Stimulated activated CD4-positive, alpha-beta T cell treated with anti-CD3 and anti-CD28 coated beads, Interleukin-4, amount 100 ng/mL, for 4 hours (primary cell): ENCODE data around the gene ECEL1.

Source experiments
- DNase-seq, 2 experiments: peaks; one replicate each; pipeline ENCODE4 v3.0.0-alpha.2; 2020

ECEL1 gene

DNA sequence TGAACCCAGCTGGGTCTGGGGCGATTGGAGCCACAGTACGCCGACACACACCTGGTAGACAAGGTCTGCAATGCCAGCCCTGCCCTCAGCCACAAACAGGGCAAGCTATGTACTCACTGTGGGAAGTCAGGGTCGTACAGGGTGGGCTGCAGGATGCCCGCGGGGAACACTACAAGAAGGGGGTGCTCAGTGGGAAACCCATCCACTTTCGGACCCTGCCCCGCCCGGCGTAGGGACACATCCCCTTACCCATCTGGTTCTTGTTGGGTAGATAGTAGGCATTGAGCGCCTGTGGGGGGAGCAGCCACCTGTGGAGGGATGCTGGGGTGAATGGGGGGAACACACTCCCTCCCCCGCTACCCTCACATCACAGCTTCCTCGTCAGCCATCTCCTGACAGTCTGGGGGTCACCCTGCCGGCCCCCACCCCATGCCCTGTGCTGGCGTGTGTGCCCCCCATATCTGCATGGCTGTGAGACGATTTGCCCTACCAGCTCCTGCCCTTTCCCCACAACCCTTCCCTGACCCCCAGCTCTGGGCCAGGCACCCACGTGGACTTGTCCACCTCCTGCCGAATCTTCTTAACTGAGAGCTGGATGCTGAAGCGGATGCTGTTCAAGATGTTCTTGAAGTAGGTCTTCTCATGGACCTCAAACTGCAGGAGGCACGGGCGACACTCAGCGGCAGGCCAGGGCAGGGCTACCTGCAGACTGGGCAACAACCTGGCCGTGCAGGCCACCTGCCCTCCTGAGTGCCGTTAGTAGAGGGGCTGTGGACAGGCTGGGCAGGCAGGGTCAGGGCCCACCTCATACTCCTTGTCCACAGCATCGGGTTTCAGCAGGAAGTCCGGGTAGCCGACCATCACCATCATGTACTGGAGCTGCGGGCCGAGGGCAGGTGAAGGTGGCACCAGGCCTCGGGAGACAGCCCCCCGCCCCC, 5.1 kb downstream of the ECEL1 start:
- DNase-seq: no peak

DNA sequence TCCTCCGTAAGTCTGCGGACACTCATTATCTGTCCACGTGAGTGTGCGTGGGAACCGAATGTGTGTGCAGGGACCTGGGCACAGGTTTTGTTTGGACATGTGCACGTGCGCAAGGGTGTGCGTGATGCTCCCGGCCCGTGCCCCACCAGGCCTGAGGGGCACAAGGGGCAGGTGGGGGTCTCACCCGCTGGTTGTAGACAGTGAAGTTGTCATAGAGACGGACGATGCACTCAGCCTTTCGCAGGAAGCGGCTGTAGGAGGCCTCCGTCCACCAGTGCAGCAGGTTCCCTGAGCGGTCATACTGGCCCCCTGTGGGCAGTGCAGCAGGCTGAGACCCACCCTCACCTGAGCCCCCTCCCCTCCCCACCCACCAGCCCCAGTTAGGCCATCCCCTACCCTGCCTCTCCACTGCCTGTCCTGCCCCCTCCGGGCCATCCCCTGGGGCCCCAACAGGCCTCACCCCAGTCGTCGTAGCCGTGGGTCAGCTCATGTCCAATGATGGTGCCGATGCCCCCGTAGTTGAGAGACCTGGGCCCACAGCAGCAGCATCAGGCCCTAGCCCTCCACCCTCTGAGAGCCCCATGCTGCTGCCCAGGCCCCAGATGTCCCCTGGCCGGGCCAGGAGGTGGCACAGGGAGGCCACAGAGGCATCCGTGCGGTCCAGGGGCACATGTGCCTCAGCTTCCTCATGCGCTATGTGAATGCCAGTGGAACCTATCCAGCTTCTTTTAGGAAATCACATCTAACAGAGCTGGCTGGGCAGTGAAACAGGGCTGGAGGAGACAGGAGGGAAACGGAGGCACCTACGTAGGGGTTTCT, 6.1 kb downstream of the ECEL1 start:
- DNase-seq: no peak

DNA sequence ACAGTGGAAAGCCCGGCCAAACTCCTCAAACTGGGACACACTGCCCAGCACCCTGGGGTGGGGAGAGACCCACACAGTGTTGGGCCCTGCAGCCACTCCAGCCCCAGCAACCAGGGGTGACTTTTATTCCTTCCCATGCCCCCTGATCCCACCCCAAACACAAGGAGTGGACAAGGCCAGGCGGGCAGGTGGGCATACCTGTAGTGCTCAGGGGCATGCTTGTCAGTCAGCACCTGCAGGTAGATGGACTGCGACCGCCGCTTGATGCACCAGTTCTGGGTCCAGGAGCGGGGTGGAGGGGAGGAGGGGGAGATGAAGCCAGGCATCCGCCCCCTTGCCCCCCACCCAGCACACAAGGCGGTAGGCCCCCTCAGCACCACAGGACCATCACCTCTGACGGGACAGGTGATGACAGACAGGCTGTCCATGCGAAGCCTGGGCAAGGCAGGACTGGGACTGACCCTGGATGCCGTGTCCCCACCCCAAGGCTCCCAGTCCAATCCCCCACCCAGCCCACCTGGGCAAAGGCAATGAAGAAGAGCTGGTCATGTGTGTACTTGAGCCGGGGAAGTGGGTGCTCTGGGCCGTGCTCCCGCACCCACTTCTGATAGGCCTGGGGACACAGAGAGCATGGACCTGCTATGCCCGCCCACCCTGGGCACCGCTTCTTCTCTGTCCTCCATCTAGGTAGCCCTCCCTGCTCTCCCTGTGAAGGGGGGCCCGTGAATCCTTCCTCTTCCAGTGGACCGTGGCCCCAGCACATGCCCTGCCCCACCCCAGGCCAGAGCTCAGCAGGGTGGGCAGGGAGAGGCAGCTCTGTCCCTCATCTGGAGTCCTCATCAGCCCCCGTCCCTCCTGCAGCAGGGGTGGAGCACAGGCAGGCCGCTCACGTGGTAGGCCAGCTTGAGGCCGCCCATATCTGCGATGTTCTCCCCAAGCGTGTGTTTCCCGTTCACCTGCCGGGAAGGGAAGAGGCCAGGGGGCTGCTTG, 7.1 kb downstream of the ECEL1 start:
- DNase-seq: no peak

- DNase-seq: no peak
These were observed 8.1 kb downstream of the ECEL1 start for GRCh38 chr2:232479341-232480200.

DNA sequence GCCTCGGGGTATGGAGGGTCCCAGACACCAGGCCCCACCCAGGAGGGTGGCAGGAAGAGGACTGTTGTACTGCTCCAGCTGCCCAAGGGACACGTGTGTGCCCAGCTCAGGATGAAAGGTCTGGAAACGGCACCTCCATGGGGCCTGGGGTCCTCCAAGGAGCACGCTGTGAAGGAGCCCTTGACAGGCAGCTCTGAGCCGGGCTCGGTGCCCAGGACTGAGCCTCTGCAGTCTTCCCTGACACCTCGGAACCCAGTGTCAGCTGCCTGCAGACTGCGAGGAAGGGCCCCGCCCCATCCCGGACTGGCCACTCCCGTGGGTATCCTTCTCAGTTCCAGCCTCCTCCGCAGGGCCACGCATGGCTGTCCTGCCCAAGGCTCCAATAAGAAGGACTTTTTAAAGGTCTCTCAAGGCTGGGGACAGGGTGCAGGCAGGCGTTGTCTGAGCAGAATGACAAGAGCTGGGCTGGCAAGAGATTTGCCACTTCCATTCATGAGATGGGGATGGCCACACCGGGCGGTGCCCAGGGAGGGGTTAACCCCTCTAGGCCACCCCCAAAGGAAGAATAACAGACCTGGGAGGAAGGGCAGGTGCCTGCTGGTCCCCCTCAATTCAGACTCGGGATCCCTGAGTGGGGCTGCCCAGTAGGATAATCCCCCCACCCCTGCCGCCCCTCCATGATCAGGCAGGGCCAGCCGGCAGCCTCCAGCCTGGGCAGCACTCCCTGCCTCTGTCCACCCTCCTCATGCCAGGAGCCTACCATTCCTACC, 8.9 kb downstream of the ECEL1 start:
- DNase-seq: no peak

DNA sequence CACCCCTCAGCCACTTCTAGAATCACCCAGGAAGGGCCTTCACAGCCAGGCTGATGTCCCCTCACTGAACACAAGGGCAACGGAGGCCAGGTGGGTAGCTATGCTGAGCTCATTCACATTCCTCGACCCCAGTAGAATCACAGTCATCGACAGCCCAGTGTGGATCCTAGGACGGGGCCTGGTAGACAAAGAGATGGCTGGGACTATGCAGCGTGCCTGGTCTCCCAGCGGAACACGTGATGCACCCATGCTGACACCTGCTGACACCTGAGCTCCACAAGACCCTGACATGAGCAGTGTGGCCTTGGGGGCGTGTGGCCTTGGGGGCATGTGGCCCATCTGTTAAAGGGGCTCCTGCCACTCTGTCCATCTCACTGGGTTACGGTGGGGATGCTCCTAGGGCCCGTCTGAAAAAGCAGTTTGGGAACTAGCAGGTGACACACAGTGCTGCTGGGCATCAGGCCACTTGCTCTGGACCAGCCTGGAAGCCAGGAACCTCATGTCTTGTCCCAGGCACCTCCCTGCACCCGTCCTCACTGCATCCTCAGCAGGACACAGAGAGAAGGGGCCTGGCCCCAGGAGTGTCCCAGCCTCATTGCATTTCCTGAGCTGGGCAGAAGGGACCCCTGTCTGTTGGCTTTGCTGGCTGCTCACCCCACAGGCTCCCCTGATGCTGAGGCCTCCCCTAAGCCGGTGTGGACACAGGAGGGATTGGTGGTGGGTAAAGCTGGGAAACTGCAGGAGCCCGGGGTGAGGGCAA, 9.7 kb downstream of the ECEL1 start:
- no peak for DNase-seq

DNA sequence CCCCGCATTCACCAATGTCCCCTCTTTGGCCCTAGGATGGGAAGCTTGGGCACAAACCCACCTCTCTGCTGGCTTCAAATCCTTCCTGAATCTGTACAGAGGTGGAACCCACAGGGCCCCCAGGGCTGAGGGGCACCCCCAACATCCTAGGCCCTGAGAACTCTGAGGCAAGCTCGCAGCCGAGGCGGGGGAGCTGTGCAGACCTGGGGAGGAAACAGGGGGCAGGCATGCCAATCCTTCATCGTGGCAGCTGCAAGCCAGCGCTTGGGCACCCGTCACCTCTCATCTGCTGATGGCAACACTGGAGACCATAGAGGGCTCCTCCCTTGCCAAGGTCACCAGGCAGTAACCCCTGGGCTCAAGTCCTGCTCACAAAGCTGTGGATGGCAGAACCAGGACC, 10.8 kb downstream of the ECEL1 start:
- no peak for DNase-seq

DNA sequence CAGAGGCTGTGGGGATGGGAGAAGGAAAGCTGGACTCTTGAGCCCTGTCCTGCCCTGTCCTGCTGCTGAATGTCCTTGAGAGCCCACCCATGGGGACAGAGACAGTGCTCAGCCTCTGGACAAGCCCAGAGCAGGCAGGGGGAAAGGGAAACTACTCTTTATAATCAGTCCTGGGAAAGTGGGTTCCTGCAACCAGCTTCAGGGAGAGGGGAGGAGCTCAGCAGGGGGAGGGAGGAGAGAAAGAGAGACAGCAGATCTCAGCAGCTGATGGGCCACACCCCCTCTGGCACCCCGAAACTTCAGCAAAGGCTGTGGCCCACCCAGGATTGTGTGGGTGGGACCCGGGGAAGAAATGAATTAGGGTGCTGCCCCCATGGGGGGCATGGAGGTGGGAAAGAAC, 11.6 kb downstream of the ECEL1 start:
- no peak for DNase-seq

- DNase-seq: no peak
These were observed 14.2 kb downstream of the ECEL1 start for GRCh38 chr2:232473467-232473890.

GRCh38 chr2:232466221-232466620, 21.4 kb downstream of the ECEL1 start:
- DNase-seq: no peak

GRCh38 chr2:232465061-232465460, 22.6 kb downstream of the ECEL1 start:
- no peak for DNase-seq

DNA sequence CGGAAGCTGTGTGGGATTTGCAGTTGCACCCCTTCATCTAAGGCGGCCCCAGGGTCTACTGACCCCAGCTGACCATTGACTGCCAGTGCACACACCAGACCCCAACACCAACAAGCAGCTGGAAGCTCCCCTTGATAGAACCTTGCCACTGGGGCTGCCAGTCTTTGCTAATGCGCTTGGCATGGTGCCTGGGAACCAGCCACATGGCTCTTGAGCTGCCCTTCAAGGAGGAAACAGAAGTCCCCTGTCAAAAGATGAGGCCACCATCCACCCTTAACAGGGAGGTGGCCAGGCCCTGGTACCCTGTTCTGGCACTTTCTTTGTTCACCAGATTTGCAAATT, 23.1 kb downstream of the ECEL1 start:
- DNase-seq: no peak

DNA sequence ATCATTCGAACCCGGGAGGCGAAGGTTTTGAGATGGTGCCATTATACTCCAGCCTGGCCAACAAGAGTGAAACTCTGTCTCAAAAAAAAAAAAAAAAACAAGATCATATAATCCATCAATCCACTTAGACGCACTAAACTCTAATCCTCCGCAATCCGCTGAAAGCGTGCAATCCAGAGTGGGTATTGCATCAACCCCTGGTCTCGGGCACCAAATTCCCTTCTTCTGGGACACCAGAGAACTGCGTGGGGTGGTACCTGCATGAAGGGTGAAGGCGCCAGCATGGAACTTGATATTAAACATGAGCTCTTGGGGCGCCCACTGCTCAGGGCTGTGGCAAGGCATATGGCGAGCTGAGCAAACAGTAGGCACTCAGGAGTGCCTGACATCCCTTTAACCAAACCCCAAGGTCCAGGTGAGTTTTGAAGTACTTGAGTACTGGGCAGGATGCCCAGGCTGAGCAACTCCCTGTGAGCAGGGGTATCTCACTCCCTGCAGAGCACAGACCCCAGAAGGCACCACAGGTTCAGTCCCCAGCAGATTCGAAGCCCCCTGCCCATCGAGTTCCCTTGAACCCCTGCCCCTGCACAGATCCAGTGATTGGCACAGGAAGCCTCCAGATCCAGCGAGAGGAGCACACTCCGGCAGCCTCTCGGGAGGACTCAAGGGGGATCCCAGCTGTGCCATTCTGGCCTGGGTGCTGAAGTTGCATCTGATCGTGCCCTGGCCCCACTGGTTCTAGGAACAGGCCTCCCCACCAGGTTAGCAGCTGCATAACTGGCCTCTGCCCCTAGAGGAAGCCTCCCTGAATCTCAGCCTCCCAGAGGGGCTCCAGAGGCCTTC, 23.7 kb downstream of the ECEL1 start:
- DNase-seq: no peak

DNA sequence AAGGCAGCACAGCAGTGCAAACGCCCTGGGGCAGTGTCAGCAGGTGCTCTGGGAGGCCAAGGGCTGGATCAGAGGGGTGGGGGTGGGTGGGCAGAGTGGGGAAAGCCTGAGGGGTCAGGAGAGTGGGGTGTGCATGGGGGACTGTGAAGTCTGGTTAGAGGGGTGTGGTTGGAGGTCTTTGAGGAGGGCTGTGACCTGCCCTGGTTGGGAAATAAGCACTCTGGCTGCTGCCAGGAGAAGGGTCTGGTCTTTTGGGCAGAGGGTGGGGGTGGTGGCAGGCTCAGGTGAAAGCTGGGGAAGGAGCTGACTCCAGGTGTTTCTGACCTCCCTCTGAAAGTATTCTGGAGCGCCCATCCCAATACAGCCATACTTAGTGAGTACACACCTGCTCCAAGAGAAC, 27.5 kb downstream of the ECEL1 start:
- DNase-seq: no peak

- DNase-seq: no peak
These were observed 28.1 kb downstream of the ECEL1 start for GRCh38 chr2:232459419-232460035.

DNA sequence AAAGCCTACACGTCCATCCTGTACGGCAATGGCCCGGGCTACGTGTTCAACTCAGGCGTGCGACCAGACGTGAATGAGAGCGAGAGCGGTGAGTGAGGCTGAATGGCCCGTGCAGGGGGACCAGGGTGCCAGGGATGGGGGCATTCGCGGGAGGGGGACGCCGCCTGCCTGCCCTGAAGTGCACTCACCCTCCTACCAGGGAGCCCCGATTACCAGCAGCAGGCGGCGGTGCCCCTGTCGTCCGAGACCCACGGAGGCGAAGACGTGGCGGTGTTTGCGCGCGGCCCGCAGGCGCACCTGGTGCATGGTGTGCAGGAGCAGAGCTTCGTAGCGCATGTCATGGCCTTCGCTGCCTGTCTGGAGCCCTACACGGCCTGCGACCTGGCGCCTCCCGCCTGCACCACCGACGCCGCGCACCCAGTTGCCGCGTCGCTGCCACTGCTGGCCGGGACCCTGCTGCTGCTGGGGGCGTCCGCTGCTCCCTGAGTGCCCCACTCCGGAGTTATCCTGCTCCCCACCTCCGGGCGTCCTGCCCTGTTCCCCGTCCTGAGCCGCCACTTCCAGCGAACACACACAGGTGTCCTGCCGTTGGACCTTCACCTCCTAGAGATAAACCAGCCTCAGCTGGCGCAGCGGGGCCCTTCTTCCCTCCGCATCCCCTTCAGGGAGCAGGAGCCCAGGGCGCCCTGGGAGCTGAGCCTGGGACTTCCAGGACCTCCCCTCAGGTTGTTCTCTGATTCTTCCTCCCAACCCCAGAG, 28.8 kb downstream of the ECEL1 start:
- no peak for DNase-seq

- DNase-seq: no peak
These were observed 29.5 kb downstream of the ECEL1 start for GRCh38 chr2:232458051-232458660.
